Keratinocyte (primary cell): ENCODE data around the gene DNMT3A. TPM values are rescaled to one million over a fixed set of nuclear protein-coding genes. Genes with fewer than 3 reads are reported as not detected.

Source experiments
- DNase-seq: peaks from one replicate; pipeline ENCODE4 v3.0.0-alpha.2; 2011; ENCODE audit warnings: low read depth, missing footprints, low spot score
- FAIRE-seq: peaks from 2 replicates; lab custom pipeline; 2011; peaks lifted over from hg19 to GRCh38; lab: Jason Lieb, UNC
- H2AFZ ChIP-seq: 2 replicates; pipeline ENCODE4 v1.6.0; 2012; ENCODE audit warnings: low read length, control low read depth, inconsistent platforms; ENCODE audit not compliant: control insufficient read depth
- H3K27ac ChIP-seq: 2 replicates; pipeline ENCODE4 v1.5.1; 2011; ENCODE audit warnings: low read length; ENCODE audit not compliant: control insufficient read depth, insufficient read depth
- H3K27me3 ChIP-seq: 3 replicates; pipeline ENCODE4 v1.6.0; 2011; ENCODE audit warnings: low read length; ENCODE audit not compliant: control insufficient read depth, insufficient read depth; ENCODE audit errors: extremely low read depth
- H3K36me3 ChIP-seq, 2 experiments: 2 replicates in 1 of 2; 3 replicates in 1 of 2; pipeline ENCODE4 v1.5.1; 2011; ENCODE audit warnings: low read length in 2 of 2, mild to moderate bottlenecking in 1 of 2; ENCODE audit not compliant: control insufficient read depth in 2 of 2, insufficient read depth in 2 of 2; ENCODE audit errors: extremely low read depth in 1 of 2
- H3K4me1 ChIP-seq: 3 replicates; pipeline ENCODE4 v1.5.1; 2011; ENCODE audit warnings: low read length; ENCODE audit not compliant: control insufficient read depth, insufficient read depth; ENCODE audit errors: extremely low read depth
- H3K4me2 ChIP-seq: 3 replicates; pipeline ENCODE4 v1.6.0; 2011; ENCODE audit warnings: low read depth, low read length; ENCODE audit not compliant: control insufficient read depth, insufficient read depth; ENCODE audit errors: extremely low read depth
- H3K4me3 ChIP-seq, 3 experiments: fragments of 200-600 bp in 1 of 3; sonication (generic) in 1 of 3; 2 replicates in 2 of 3; 3 replicates in 1 of 3; pipeline ENCODE4 v1.5.1; 2011 to 2016; ENCODE audit warnings: low read length in 3 of 3, mild to moderate bottlenecking in 3 of 3, control low read depth in 2 of 3, inconsistent platforms in 1 of 3, low read depth in 1 of 3, mixed read lengths in 1 of 3, mixed run types in 1 of 3, moderate library complexity in 1 of 3; ENCODE audit not compliant: control insufficient read depth in 2 of 3, insufficient read depth in 2 of 3; ENCODE audit errors: extremely low read depth in 1 of 3
- H3K79me2 ChIP-seq: 2 replicates; pipeline ENCODE4 v1.6.0; 2012; ENCODE audit warnings: low read length; ENCODE audit not compliant: control insufficient read depth, insufficient read depth
- H3K9ac ChIP-seq: 3 replicates; pipeline ENCODE4 v1.6.0; 2011; ENCODE audit warnings: low read length; ENCODE audit not compliant: control insufficient read depth, insufficient read depth; ENCODE audit errors: extremely low read depth
- H3K9me1 ChIP-seq: 3 replicates; pipeline ENCODE4 v1.6.0; 2011; ENCODE audit warnings: low read length; ENCODE audit not compliant: control insufficient read depth, insufficient read depth; ENCODE audit errors: extremely low read depth
- H3K9me3 ChIP-seq: 2 replicates; pipeline ENCODE4 v1.5.1; 2012; ENCODE audit warnings: low read depth, low read length; ENCODE audit not compliant: control insufficient read depth
- H4K20me1 ChIP-seq: 3 replicates; pipeline ENCODE4 v1.6.0; 2011; ENCODE audit warnings: low read length; ENCODE audit not compliant: control insufficient read depth, insufficient read depth; ENCODE audit errors: extremely low read depth
- EZH2 ChIP-seq: IDR thresholded peaks from one replicate; pipeline ENCODE4 v1.6.1; 2012; ENCODE audit warnings: inconsistent platforms, mild to moderate bottlenecking, low read length, moderate library complexity
- dilution Hi-C: fragments of 300-500 bp; cut with MboI; formaldehyde crosslinking; loops from one replicate; pipeline ENCODE4 v1.7.0; 2020; ENCODE audit warnings: low sequenced_read_pairs; ENCODE audit not compliant: extremely low pct_ligation_motif_present
- polyA plus RNA-seq, 5 experiments: library from polyadenylated mRNA; depleted of rRNA in 3 of 5; stranded (reverse) in 3 of 5; stranded (forward) in 1 of 5; unstranded in 1 of 5; fragments of >200 nt; gene quantifications; 1 replicate in 1 of 5; 2 replicates in 3 of 5; 3 replicates in 1 of 5; pipeline versions ENCODE4 v1.2.1 to v1.2.3, GENCODE V29; 2011 to 2012; ENCODE audit warnings: missing spikeins in 2 of 5, low read depth in 1 of 5, low replicate concordance in 1 of 5
- small RNA-seq, 3 experiments: library from RNA; depleted of rRNA; stranded (forward); fragments of <200 nt; gene quantifications; one replicate each; pipeline ENCODE3, GENCODE V24; 2012; ENCODE audit warnings: low read depth in 3 of 3, low replicate concordance in 1 of 3; ENCODE audit not compliant: insufficient read length in 3 of 3
- TF ChIP-seq, protein P1 (sequence below), 3 experiments: IDR thresholded peaks in 1 of 3; conservative IDR thresholded peaks in 1 of 3; optimal IDR thresholded peaks in 1 of 3; 2 replicates in 2 of 3; 3 replicates in 1 of 3; pipeline versions ENCODE3 to v1.5.1; 2011; ENCODE audit warnings: low read length in 3 of 3, mild to moderate bottlenecking in 3 of 3, moderate library complexity in 2 of 3, control low read depth in 1 of 3, inconsistent platforms in 1 of 3; ENCODE audit not compliant: insufficient read depth in 2 of 3; ENCODE audit errors: extremely low read depth in 1 of 3

Gene DNMT3A
- polyA plus RNA-seq, 1 donor (not counting 4 experiments of a cell fraction or from before 2014, with no cell fraction given), result 1.5 TPM

DNA sequence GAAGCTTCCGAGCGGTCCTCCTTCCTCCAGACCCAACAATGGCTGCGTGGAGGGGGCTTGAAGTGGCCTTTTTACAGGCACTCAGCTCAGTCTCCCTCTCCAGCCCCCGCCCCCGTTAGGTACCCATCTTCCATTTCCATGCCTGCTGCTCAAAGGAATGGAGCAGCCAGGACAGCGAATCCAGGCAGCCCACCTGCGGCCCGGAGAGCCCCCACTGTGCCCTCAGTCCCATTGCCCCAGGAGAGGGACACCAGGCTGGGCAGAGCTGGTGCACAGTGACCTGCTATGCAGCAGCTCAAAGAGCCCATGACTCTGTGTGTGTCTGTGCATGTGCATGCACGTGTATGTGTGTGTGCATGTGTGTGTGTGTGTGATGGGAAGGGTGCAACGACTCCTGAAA is 162.7 kb downstream of the DNMT3A start:
- peaks cover 17% of the 10 kb centered on the region for H3K27me3 ChIP-seq
- H3K36me3 ChIP-seq, result no peaks in the 10 kb centered on the region
- no peak for TF ChIP-seq EZH2
- TF ChIP-seq, protein P1, sequence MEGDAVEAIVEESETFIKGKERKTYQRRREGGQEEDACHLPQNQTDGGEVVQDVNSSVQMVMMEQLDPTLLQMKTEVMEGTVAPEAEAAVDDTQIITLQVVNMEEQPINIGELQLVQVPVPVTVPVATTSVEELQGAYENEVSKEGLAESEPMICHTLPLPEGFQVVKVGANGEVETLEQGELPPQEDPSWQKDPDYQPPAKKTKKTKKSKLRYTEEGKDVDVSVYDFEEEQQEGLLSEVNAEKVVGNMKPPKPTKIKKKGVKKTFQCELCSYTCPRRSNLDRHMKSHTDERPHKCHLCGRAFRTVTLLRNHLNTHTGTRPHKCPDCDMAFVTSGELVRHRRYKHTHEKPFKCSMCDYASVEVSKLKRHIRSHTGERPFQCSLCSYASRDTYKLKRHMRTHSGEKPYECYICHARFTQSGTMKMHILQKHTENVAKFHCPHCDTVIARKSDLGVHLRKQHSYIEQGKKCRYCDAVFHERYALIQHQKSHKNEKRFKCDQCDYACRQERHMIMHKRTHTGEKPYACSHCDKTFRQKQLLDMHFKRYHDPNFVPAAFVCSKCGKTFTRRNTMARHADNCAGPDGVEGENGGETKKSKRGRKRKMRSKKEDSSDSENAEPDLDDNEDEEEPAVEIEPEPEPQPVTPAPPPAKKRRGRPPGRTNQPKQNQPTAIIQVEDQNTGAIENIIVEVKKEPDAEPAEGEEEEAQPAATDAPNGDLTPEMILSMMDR (optimal IDR thresholded peaks at IDR 0.05 in 1 of 3, IDR thresholded peaks at IDR 0.05 in 1 of 3, conservative IDR thresholded peaks at IDR 0.05 in 1 of 3; ENCODE audit: extremely low read depth in 1 of 3, insufficient read depth in 2 of 3, low read length in 3 of 3), result no peak
- H3K4me3 ChIP-seq, result no peak overlapping the region
- dilution Hi-C loops, result no loop called here
- H3K9me1 ChIP-seq, result no peaks in the 10 kb centered on the region
- H3K4me2 ChIP-seq, result no peak overlapping the region
- H2AFZ ChIP-seq, result no peak overlapping the region
- H3K79me2 ChIP-seq, result no peaks in the 10 kb centered on the region
- no peaks in the 10 kb centered on the region for H4K20me1 ChIP-seq
- DNase-seq (no peak), FAIRE-seq (no peak)
- H3K9ac ChIP-seq, result no peak overlapping the region
- H3K4me1 ChIP-seq, result no peaks in the 10 kb centered on the region
- H3K9me3 ChIP-seq, result peaks cover 2% of the 10 kb centered on the region
- no peak overlapping the region for H3K27ac ChIP-seq

Small RNA genes within 50 kb of the gene (small RNA-seq; reads per million reads assigned to genes)
- gene MIR1301, result 0 to 1.0 (median 0.75) reads per million in 3 experiments

Other genes starting within 250 kb of the DNMT3A start
- gene POMC, start 173.3 kb downstream of the DNMT3A start, polyA plus RNA-seq, result 0.13 TPM in 1 of 3 replicates, not detected in the others